Medulla oblongata (tissue), 1 donor: ENCODE data around the gene DOCK3.
"Not testable (repeated sequence)": the region's sequence is repeated elsewhere in the genome, so short reads cannot be mapped to it uniquely, and the experiment has no call there.

ENCODE experiments used
- DNase-seq: peaks from one replicate; pipeline ENCODE4 v3.0.0-alpha.2; 2015; ENCODE audit errors: extremely low spot score

Gene DOCK3

GRCh38 chr3:50978991-50979667 lies 304.4 kb downstream of the DOCK3 start:
- DNase-seq: no peak

- no peak for DNase-seq
Measured at GRCh38 chr3:50982540-50983325, 308.0 kb downstream of the DOCK3 start.

GRCh38 chr3:50983887-50984286 lies 309.2 kb downstream of the DOCK3 start:
- DNase-seq: no peak

GRCh38 chr3:50985893-50986292 lies 311.2 kb downstream of the DOCK3 start:
- DNase-seq: no peak

- no peak for DNase-seq
Measured at GRCh38 chr3:50986726-50987125, 312.0 kb downstream of the DOCK3 start.

- no peak for DNase-seq
Measured at GRCh38 chr3:50994537-50994936, 319.8 kb downstream of the DOCK3 start.

GRCh38 chr3:50995085-50995824 lies 320.5 kb downstream of the DOCK3 start:
- no peak for DNase-seq

- no peak for DNase-seq
Measured at GRCh38 chr3:51002495-51002894, 327.8 kb downstream of the DOCK3 start.

GRCh38 chr3:51004235-51004634 lies 329.5 kb downstream of the DOCK3 start:
- no peak for DNase-seq

- DNase-seq: no peak
Measured at GRCh38 chr3:51024121-51024520, 349.4 kb downstream of the DOCK3 start.

- DNase-seq: no peak
Measured at GRCh38 chr3:51024765-51025632, 350.3 kb downstream of the DOCK3 start.

- no peak for DNase-seq
Measured at GRCh38 chr3:51031666-51032065, 356.9 kb downstream of the DOCK3 start.

- DNase-seq: no peak
Measured at GRCh38 chr3:51035630-51036029, 360.9 kb downstream of the DOCK3 start.

- no peak for DNase-seq
Measured at GRCh38 chr3:51044982-51045381, 370.3 kb downstream of the DOCK3 start.

- DNase-seq: no peak
Measured at GRCh38 chr3:51052562-51052961, 377.8 kb downstream of the DOCK3 start.

GRCh38 chr3:51057121-51057520 lies 382.4 kb downstream of the DOCK3 start:
- no peak for DNase-seq

GRCh38 chr3:51063053-51063452 lies 388.3 kb downstream of the DOCK3 start:
- DNase-seq: no peak

- no peak for DNase-seq
Measured at GRCh38 chr3:51075221-51075775, 400.6 kb downstream of the DOCK3 start.

GRCh38 chr3:51082363-51082762 lies 407.6 kb downstream of the DOCK3 start:
- DNase-seq: no peak

GRCh38 chr3:51083490-51083889 lies 408.8 kb downstream of the DOCK3 start:
- DNase-seq: no peak

GRCh38 chr3:51092141-51092540 lies 417.4 kb downstream of the DOCK3 start:
- not testable (repeated sequence) for DNase-seq
